NCI-H128 (cell line): ENCODE measurements around the gene CIART.

Source experiments
- DNase-seq: peaks from one replicate; lab custom pipeline; 2025; ENCODE audit not compliant: unreplicated experiment; lab: John Stamatoyannopoulos, UW

The CIART gene

GRCh38 chr1:150259758-150260669 lies 22.3 kb upstream of the CIART start:
- peak; percentile 67 for DNase-seq

- DNase-seq = no peak
Measured at GRCh38 chr1:150261367-150261766, 21.0 kb upstream of the CIART start.

GRCh38 chr1:150262388-150263320 lies 19.7 kb upstream of the CIART start:
- no peak for DNase-seq

- no peak for DNase-seq
Measured at GRCh38 chr1:150263549-150263948, 18.8 kb upstream of the CIART start.

- no peak for DNase-seq
Measured at GRCh38 chr1:150267896-150268295, 14.5 kb upstream of the CIART start.

GRCh38 chr1:150268340-150268704 lies 14.0 kb upstream of the CIART start:
- no peak for DNase-seq

- DNase-seq = peak; percentile 99
Measured at GRCh38 chr1:150268705-150269403, 13.5 kb upstream of the CIART start, which contains the start of gene APH1A. Gene APH1A, minus strand, starts transcription at chr1:150269016. Its CDS starts 206 bp downstream, at chr1:150268810.

GRCh38 chr1:150269451-150269850 lies 12.9 kb upstream of the CIART start:
- DNase-seq = no peak

GRCh38 chr1:150271291-150271959 lies 10.9 kb upstream of the CIART start:
- DNase-seq = no peak

GRCh38 chr1:150273311-150273710 lies 9.0 kb upstream of the CIART start:
- DNase-seq = no peak

GRCh38 chr1:150280138-150280707 lies 2.1 kb upstream of the CIART start:
- no peak for DNase-seq

GRCh38 chr1:150281221-150281757 lies 1.1 kb upstream of the CIART start:
- DNase-seq = peak; percentile 31

- DNase-seq = no peak
Measured at GRCh38 chr1:150282558-150282958, 204 bp downstream of the CIART start.

GRCh38 chr1:150283260-150283659 lies 906 bp downstream of the CIART start:
- DNase-seq = no peak

GRCh38 chr1:150288382-150288781 lies 6.0 kb downstream of the CIART start:
- no peak for DNase-seq

GRCh38 chr1:150288822-150289221 lies 6.5 kb downstream of the CIART start:
- DNase-seq = no peak

GRCh38 chr1:150293433-150294253 lies 11.3 kb downstream of the CIART start, which contains the start of gene MRPS21:
Gene MRPS21, plus strand, starts transcription at chr1:150293861. Its CDS starts 506 bp downstream, at chr1:150294367.
- peak; percentile 89 for DNase-seq

GRCh38 chr1:150295476-150295875 lies 13.1 kb downstream of the CIART start:
- no peak for DNase-seq

GRCh38 chr1:150299716-150300115 lies 17.4 kb downstream of the CIART start:
- DNase-seq = no peak
